Hematopoietic multipotent progenitor cell treated with erythropoietin and hydrocortisone succinate and interleukin-3 and kit ligand, for 8 days (in vitro differentiated cells): ENCODE results near the gene MIS18BP1.
"Not testable (repeated sequence)": the region's sequence is repeated elsewhere in the genome, so short reads cannot be mapped to it uniquely, and the experiment has no call there.

Experiments used
- DNase-seq: peaks from one replicate; pipeline ENCODE4 v3.0.0-alpha.2; 2015

MIS18BP1 gene

DNA sequence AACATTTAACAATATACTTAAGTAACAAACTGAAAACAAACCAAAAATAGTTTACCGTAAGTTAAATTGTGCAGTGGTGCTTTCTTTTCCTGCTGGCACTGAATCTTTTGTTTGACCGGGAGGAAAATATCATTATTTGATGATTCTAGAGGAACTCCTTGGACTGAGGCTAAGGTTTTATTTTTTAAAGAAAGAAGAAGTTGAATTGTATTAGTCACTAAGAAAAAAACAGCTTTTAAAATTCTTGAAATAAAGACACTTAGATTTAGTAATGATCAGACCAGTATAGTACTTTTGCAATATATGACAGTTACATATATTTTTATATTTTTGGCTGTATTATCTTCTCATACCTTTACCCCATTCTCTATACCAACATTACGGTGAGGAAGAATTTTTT is 10.3 kb downstream of the MIS18BP1 start:
- no peak for DNase-seq

- DNase-seq: no peak
These were observed 14.0 kb downstream of the MIS18BP1 start for GRCh38 chr14:45238988-45239387.

DNA sequence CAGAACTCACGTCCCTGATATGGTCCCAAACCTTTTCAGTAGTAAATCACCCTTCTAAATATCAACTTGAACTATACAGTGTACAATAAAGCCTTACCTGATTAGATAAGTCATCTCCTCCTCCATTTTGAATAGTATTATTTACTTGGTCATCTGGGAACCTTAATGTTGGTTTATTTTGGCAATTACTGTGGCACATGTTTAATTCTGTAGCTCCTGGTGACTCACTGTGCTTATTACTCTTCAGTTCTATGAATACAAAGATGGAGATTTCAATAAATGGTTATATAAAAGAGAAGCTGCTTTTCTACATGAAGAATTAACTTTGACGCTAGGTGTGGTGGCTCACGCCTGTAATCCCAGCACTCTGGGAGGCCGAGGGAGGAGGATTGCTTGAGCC is 25.4 kb downstream of the MIS18BP1 start:
- no peak for DNase-seq

- DNase-seq: no peak
These were observed 30.3 kb downstream of the MIS18BP1 start for GRCh38 chr14:45222485-45223262.

GRCh38 chr14:45214341-45214740 is 38.7 kb downstream of the MIS18BP1 start:
- DNase-seq: not testable (repeated sequence)

DNA sequence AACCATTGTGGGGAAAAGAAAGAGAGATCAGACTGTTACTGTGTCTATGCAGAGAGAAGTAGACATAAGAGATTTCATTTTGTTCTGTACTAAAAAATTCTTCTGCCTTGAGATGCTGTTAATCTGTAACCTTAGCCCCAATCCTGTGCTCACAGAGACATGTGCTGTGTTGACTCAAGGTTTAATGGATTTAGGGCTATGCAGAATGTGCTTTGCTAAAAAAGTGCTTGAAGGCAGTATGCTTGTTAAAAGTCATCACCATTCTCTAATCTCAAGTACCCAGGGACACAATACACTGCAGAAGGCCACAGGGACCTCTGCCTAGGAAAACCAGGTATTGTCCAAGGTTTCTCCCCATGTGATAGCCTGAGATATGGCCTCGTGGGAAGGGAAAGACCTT is 39.3 kb downstream of the MIS18BP1 start:
- not testable (repeated sequence) for DNase-seq

DNA sequence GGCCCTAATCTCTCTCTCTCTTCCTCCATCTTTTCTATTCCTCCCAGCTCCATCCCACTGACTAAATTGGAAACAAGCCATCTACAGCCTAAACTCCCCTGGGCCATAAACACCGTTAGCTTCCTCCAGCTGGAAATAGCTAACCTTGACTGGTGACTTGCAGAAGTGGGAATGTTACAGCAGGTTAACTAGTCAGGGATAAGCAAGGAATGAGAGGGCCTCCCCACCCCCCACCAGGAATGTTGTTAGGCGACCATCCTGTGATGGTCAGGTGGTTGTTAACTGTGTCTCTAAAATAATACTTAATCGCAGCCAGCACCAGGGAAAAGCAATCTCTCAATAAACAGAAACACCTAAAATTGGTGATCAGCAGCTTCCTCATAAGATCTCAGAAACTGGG is 40.8 kb downstream of the MIS18BP1 start:
- DNase-seq: no peak

DNA sequence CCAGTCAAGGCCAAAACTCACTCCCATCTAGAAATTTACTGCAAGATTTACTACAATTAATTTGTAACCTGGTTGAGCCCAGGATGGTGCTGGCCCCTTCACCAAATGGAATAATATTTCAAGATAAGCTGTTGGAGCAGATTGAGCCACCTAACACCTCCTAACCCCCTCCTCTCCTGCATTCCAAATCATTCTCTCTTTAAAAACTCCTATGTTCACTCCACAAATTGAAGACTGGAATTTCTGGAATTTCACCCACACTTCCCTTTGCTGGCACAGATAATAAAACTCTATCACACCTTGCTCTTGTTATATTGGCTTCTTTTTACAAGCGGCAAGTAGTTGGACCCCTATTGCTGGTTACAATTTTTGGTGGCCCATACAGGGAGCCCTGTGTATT is 41.7 kb downstream of the MIS18BP1 start:
- no peak for DNase-seq

DNA sequence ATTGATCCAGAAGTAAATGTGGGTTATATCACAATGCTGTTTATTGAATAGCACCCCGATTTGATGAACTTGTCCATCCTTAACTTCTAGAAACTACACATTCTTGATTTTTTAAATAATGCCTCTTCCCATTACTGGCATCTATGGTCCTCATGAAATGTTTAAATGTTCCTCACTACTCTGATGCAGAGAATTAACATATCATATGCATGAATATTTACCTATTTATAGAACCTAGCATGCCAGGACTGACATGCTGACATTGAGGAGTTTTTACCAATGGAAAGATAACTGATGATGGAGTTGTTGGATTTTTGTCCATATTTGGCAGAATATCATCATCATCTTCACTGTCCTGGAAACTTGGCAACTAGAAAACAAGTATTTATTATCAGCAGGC is 42.8 kb downstream of the MIS18BP1 start:
- no peak for DNase-seq

- no peak for DNase-seq
These were observed 48.8 kb downstream of the MIS18BP1 start for GRCh38 chr14:45204241-45204640.

GRCh38 chr14:45201905-45202304 is 51.1 kb downstream of the MIS18BP1 start:
- peak; percentile 66 for DNase-seq

DNA sequence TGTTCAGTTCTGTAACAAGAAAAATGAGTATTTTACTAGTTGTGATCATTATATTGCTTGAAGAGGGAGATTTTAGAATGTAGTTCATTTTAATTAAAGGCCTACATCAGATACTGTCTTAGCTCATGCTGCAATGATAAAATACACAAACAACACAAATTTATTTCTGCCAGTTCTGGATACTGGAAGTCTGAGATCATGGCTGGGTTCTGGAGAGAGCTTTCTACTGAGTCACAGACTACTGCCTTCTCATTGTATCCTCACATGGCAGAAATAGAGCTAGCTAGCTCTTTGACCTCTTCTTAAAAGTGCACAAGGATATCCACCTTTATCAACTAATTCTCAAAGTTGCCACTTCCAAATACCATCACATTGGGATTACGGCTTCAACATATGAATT is 53.8 kb downstream of the MIS18BP1 start:
- DNase-seq: no peak

DNA sequence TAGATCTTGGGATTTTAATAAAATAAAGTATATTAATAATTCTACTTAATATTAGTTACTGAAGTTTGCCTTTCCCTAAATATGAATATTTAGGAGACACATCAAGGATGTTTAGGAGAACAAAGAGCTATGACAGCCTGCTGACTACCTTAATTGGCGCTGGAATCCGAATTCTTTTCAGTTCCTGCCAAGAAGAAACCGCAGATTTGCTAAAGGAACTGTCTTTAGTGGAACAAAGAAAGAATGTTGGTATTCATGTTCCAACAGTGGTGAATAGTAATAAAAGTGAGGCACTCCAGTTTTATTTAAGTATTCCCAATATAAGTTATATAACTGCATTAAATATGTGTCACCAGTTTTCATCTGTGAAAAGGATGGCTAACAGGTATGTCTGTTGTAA is 54.5 kb downstream of the MIS18BP1 start:
- DNase-seq: no peak

DNA sequence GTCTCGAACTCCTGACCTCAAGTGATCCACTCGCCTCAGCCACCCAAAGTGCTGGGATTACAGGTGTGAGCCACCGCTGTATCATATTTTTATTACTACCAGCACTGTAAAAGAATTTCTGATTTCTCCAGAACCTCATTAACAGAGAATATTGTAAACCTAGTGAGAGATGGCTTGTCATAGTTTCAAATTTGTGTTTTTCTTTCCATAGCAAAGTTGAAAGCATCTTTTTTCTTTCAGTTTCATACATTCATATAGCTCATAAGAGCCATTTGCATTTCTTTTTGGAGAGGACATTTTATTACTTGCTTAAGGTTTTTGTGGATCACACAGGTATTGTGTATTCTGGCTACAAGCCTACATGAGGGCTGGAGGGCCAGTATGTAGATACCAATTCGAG is 58.0 kb downstream of the MIS18BP1 start:
- DNase-seq: no peak

DNA sequence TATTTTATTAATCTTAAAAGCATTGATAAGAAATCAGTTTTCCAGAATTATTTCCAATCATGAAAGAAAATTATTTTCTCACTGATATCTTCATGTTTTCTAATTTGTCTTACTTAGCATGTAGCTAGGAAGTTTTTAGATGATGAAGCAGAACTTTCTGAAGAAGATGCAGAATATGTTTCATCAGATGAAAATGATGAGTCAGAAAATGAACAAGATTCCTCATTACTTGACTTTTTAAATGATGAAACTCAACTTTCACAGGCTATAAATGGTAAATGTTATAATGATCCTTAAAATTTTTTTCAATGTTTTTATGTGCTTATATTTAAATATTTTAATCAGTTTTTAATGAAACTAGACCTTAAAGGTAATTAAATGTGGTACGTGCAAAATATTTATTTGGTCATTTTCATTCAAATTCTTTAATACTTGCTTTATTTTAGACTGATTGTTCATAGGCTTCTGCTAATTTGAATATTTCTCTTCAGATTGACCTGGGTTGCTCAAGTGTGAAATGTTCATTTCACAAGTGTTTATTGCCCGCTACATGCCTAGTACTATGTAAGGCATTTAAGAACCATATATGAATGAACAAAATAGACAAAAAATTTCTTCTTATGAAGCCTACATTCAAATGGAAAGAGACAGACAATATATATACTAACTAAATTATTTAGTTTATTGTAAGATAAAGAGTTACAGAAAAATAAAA is 67.7 kb downstream of the MIS18BP1 start:
- no peak for DNase-seq

DNA sequence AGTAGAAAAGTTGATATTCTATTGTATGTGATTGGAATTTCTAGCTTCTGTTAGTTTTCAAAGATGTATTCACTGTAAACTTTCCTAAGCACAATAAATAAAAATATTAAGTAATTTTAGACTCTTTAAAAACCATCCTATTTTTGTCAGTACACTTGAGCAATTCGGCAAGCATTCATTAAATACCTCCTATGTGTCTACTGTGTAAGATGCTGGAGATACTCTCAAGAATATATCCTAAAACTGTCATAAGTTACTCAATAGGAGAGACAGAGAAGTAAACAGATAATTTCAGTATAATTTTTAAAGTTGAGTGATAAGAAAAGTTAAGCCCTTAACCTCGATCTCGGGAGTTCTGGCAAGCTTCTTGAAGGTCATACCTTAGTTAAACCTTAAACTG is 71.2 kb downstream of the MIS18BP1 start:
- no peak for DNase-seq

GRCh38 chr14:45181329-45181728 is 71.7 kb downstream of the MIS18BP1 start:
- DNase-seq: no peak

DNA sequence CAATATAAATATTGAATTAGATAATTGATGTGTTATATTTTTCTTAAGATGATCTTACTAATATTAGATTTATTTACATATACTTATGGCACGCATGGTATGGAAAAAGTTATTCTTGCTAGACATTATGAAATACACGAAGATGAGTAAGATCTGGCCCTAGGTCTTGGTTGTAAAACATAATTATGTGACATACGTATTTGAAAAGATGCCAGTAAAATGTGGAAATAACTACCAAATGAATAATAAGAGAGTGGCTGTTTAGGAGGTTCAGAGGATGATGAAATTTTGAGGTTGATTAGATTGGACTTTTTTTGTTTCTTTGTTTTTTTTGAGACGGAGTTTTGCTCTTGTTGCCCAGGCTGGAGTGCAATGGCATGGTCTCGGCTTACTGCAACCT is 75.9 kb downstream of the MIS18BP1 start:
- no peak for DNase-seq

DNA sequence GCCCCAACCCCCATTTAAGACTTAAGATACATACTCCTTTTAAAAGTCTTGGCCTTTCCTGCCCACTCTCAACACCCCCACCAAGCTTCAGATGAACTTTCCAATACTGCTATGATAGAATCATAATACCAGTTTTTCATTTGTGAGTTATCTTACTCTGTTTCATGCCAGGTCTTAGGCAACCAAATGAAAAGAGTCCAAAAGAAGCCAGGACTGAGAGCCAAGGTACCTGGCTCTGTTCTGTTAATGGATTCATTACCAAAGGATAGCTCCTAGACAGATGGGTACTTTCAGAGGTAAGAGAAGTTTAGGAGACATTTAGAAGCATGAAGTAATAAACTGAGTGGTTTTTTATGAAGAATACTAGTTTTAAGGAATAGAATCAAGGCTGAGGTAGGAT is 83.1 kb downstream of the MIS18BP1 start:
- no peak for DNase-seq

- DNase-seq: no peak
These were observed 96.9 kb downstream of the MIS18BP1 start for GRCh38 chr14:45156067-45156466.
